SK-N-SH (cell line): ENCODE measurements around the gene COG2. TPM values are rescaled to one million over a fixed set of nuclear protein-coding genes. Genes with fewer than 3 reads are reported as not detected.

ENCODE experiments used
- CTCF ChIA-PET: fragments of 300-600, 350-600 bp; formaldehyde crosslinking; extraction: SDS; loops from one replicate; lab custom pipeline; 2021; lab: Yijun Ruan, JAX
- POLR2A ChIA-PET: fragments of 350-600 bp; sonication (Branson Sonifier 250); formaldehyde crosslinking; extraction: SDS; loops from one replicate; lab custom pipeline; 2020; ENCODE audit warnings: antibody characterized with exemption, inconsistent platforms; lab: Yijun Ruan, JAX
- DNase-seq: peaks from one replicate; pipeline ENCODE4 v3.0.0; 2012
- H2AFZ ChIP-seq: fragments of 200-600 bp; sonication (generic); 2 replicates; pipeline ENCODE4 v1.8.1; 2016; ENCODE audit warnings: antibody characterized with exemption, mild to moderate bottlenecking, low read depth
- H3F3A ChIP-seq: fragments of 200-600 bp; sonication (generic); replicated peaks from 2 replicates; pipeline ENCODE3; 2016; ENCODE audit warnings: antibody characterized with exemption, mild to moderate bottlenecking; ENCODE audit not compliant: insufficient read depth
- H3K27ac ChIP-seq, 2 experiments: fragments of 200-500 bp in 1 of 2; fragments of 200-600 bp in 1 of 2; sonication (Bioruptor generic) in 1 of 2; sonication (generic), shearing (Covaris generic) in 1 of 2; 2 replicates each; pipeline versions ENCODE4 v1.5.1 to v1.6.1; 2014 to 2016; ENCODE audit warnings: low read depth in 2 of 2, inconsistent platforms in 1 of 2, low read length in 1 of 2, mild to moderate bottlenecking in 1 of 2, mixed read lengths in 1 of 2
- H3K27me3 ChIP-seq: fragments of 200-600 bp; sonication (generic), shearing (Covaris generic); 2 replicates; pipeline ENCODE4 v1.6.1; 2016; ENCODE audit warnings: mixed run types; ENCODE audit not compliant: insufficient read depth
- H3K36me3 ChIP-seq, 2 experiments: fragments of 200-500 bp in 1 of 2; fragments of 200-600 bp in 1 of 2; sonication (Bioruptor generic) in 1 of 2; sonication (generic) in 1 of 2; replicated peaks in 1 of 2; 2 replicates each; pipeline versions ENCODE3 to v1.5.1; 2014 to 2016; ENCODE audit warnings: low read length in 1 of 2, mild to moderate bottlenecking in 1 of 2; ENCODE audit not compliant: insufficient read depth in 2 of 2, control insufficient read depth in 1 of 2
- H3K4me1 ChIP-seq, 2 experiments: fragments of 200-500 bp in 1 of 2; fragments of 200-600 bp in 1 of 2; sonication (Bioruptor generic) in 1 of 2; sonication (generic), shearing (Covaris generic) in 1 of 2; 2 replicates each; pipeline versions ENCODE4 v1.5.1 to v1.6.1; 2014 to 2016; ENCODE audit warnings: low read depth in 1 of 2, low read length in 1 of 2, mixed run types in 1 of 2; ENCODE audit not compliant: insufficient read depth in 2 of 2, control insufficient read depth in 1 of 2
- H3K4me2 ChIP-seq: fragments of 200-600 bp; sonication (generic), shearing (Covaris generic); 2 replicates; pipeline ENCODE4 v1.6.1; 2017; ENCODE audit warnings: mixed run types
- H3K4me3 ChIP-seq, 2 experiments: fragments of 200-500 bp in 1 of 2; fragments of 200-600 bp in 1 of 2; sonication (Bioruptor generic) in 1 of 2; sonication (generic), shearing (Covaris generic) in 1 of 2; 2 replicates each; pipeline versions ENCODE4 v1.5.1 to v1.8.1; 2014 to 2016; ENCODE audit warnings: low read depth in 2 of 2, inconsistent platforms in 1 of 2, low read length in 1 of 2, mild to moderate bottlenecking in 1 of 2, mixed read lengths in 1 of 2, moderate library complexity in 1 of 2
- H3K79me2 ChIP-seq: fragments of 200-600 bp; sonication (generic); 2 replicates; pipeline ENCODE4 v1.8.1; 2017; ENCODE audit warnings: mild to moderate bottlenecking; ENCODE audit not compliant: insufficient read depth
- H3K9ac ChIP-seq: fragments of 200-600 bp; sonication (generic); 2 replicates; pipeline ENCODE4 v1.6.1; 2017; ENCODE audit warnings: mixed run types
- H3K9me2 ChIP-seq: fragments of 200-600 bp; sonication (generic); 2 replicates; pipeline ENCODE4 v1.6.1; 2017; ENCODE audit warnings: mixed run types
- H3K9me3 ChIP-seq: fragments of 200-600 bp; sonication (generic); 2 replicates; pipeline ENCODE4 v1.6.1; 2017; ENCODE audit warnings: mixed run types, mild to moderate bottlenecking, moderate library complexity
- H4K20me1 ChIP-seq: fragments of 200-600 bp; sonication (generic); 2 replicates; pipeline ENCODE4 v1.6.1; 2017; ENCODE audit warnings: mild to moderate bottlenecking, mixed run types; ENCODE audit not compliant: insufficient read depth
- ELF1 ChIP-seq: IDR thresholded peaks from 2 replicates; pipeline ENCODE4 v1.4.0; 2012
- FOXJ3 ChIP-seq: sonication (generic); formaldehyde crosslinking; IDR thresholded peaks from 2 replicates; pipeline ENCODE4 v1.5.1; 2020; ENCODE audit warnings: mild to moderate bottlenecking, missing genetic modification reagents
- FOXM1 ChIP-seq: IDR thresholded peaks from 2 replicates; pipeline ENCODE4 v1.4.0; 2012; ENCODE audit warnings: low read depth, mild to moderate bottlenecking
- GABPA ChIP-seq: IDR thresholded peaks from 2 replicates; pipeline ENCODE4 v1.4.0; 2012; ENCODE audit warnings: low read depth, mild to moderate bottlenecking
- NFIC ChIP-seq: IDR thresholded peaks from 2 replicates; pipeline ENCODE4 v1.4.0; 2012; ENCODE audit warnings: borderline replicate concordance
- NRF1 ChIP-seq: IDR thresholded peaks from 2 replicates; pipeline ENCODE4 v1.6.1; 2012; ENCODE audit warnings: low read depth, mild to moderate bottlenecking, low read length
- PBX3 ChIP-seq: IDR thresholded peaks from 2 replicates; pipeline ENCODE4; 2012
- POLR2AphosphoS5 ChIP-seq: IDR thresholded peaks from 2 replicates; pipeline ENCODE4 v1.6.1; 2012; ENCODE audit warnings: low read depth, low read length
- RCOR1 ChIP-seq: fragments of 150-350 bp; IDR thresholded peaks from 2 replicates; pipeline ENCODE4 v1.6.1; 2017; ENCODE audit warnings: antibody characterized with exemption, low read length
- REST ChIP-seq: IDR thresholded peaks from 2 replicates; pipeline ENCODE4 v1.6.1; 2012; ENCODE audit warnings: mild to moderate bottlenecking, low read depth, low read length, moderate library complexity
- RXRA ChIP-seq: IDR thresholded peaks from 2 replicates; pipeline ENCODE4 v1.4.0; 2012; ENCODE audit warnings: low read depth, mild to moderate bottlenecking, borderline replicate concordance
- SIN3A ChIP-seq: IDR thresholded peaks from 2 replicates; pipeline ENCODE4 v1.6.1; 2012; ENCODE audit warnings: low read depth, mild to moderate bottlenecking, low read length, moderate library complexity, borderline replicate concordance
- TAF1 ChIP-seq: IDR thresholded peaks from 2 replicates; pipeline ENCODE4 v1.6.1; 2012; ENCODE audit warnings: low read depth, mild to moderate bottlenecking, low read length, moderate library complexity, borderline replicate concordance
- TCF12 ChIP-seq: IDR thresholded peaks from 2 replicates; pipeline ENCODE4 v1.4.0; 2012
- WGBS: methylation state at CpG from one replicate; pipeline ENCODE4 v1.1.6; 2017; ENCODE audit warnings: low lambda C conversion rate; 5-methylcytosine and 5-hydroxymethylcytosine counted together
- polyA plus RNA-seq, 3 experiments: library from polyadenylated mRNA; depleted of rRNA; stranded (reverse); fragments of >200 nt; gene quantifications; 2 replicates each; pipeline ENCODE4 v1.2.3, GENCODE V29; 2012
- TF ChIP-seq, protein P1 (sequence below): fragments of 150-350 bp; IDR thresholded peaks from 2 replicates; pipeline ENCODE4 v1.6.1; 2017; ENCODE audit warnings: antibody characterized with exemption, low read length, low read depth, borderline replicate concordance
- TF ChIP-seq, protein P2 (sequence below): IDR thresholded peaks from 2 replicates; pipeline ENCODE4 v1.4.0; 2012; ENCODE audit warnings: low read depth, borderline replicate concordance

The COG2 gene
- polyA plus RNA-seq, 1 of the 3 experiments (the other 2 are of a cell fraction), result 11.0 TPM

DNA sequence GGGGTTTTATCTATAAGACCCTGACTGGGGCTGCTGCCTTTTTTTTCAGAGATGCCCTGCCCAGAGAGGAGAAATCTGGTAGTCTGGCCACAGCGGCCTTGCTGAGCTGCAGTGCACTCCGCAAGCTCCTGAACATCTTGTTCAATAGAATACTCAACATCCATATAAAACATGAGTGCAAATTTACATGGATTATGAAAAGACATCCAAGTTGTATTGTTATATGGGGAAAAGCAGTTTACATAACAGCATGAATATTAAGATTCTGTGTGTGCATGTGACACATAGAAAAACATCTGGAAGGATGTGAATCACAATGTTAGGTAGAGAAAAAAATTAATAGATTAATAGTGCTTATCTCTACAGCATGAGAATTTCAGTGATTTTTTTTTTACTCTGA is 16.4 kb downstream of the COG2 start:
- WGBS, result 100% methylated on average over 2 of the region's 2 CpGs
- CTCF ChIA-PET, result interaction anchor here (0.7 kb wide), 1 partner anchor 16 kb away, joined by 3 read pairs; no protein-coding TSS in a partner anchor

GRCh38 chr1:230661976-230662375 is 19.7 kb downstream of the COG2 start:
- Histone ChIP-seq H3K9me2 (no peaks in the 10 kb centered on the region), H2AFZ (no peak overlapping the region), H3K27me3 (no peaks in the 10 kb centered on the region), H4K20me1 (no peaks in the 10 kb centered on the region), H3K4me1 (no peaks in the 10 kb centered on the region), H3K9me3 (no peaks in the 10 kb centered on the region), H3K36me3 (peaks cover 37 to 80% of the 10 kb centered on the region in 2 experiments), H3K4me3 (no peak overlapping the region), H3K4me2 (no peak overlapping the region), H3F3A (no peaks in the 10 kb centered on the region), H3K79me2 (no peaks in the 10 kb centered on the region; the same call in 1 of the 2 replicates), H3K27ac (no peak overlapping the region), H3K9ac (no peak overlapping the region)
- ChIA-PET CTCF (no interaction called here), POLR2A (no interaction called here)
- WGBS, result 94% methylated on average over 4 of the region's 4 CpGs
- no peak for DNase-seq
- TF ChIP-seq PBX3 (no peak), GABPA (no peak), FOXJ3 (CRISPR knock-in tag) (no peak), POLR2AphosphoS5 (no peak), TAF1 (no peak), SIN3A (no peak), FOXM1 (no peak)

More for the DNA sequence above, 16.4 kb downstream of the COG2 start:
- no peak overlapping the region for H3K9ac ChIP-seq
- no peak overlapping the region for H3K4me2 ChIP-seq
- no peak for TF ChIP-seq GABPA
- TF ChIP-seq RCOR1, result no peak
- no peak for TF ChIP-seq NFIC
- no peak for TF ChIP-seq FOXM1
- no peak for TF ChIP-seq RXRA
- TF ChIP-seq TCF12, result no peak
- TF ChIP-seq, all 33 proteins: peak for 0
- no peaks in the 10 kb centered on the region for H3K9me3 ChIP-seq
- POLR2A ChIA-PET, result no interaction called here
- peaks cover 20 to 51% of the 10 kb centered on the region in 2 experiments for H3K36me3 ChIP-seq
- DNase-seq, result no peak
- no peak overlapping the region for H3K4me3 ChIP-seq
- H2AFZ ChIP-seq, result no peak overlapping the region
- peaks cover 31% of the 10 kb centered on the region; the same call in 1 of the 2 replicates for H3K79me2 ChIP-seq
- H3K27me3 ChIP-seq, result no peaks in the 10 kb centered on the region
- H3K9me2 ChIP-seq, result no peaks in the 10 kb centered on the region
- H3K4me1 ChIP-seq, result no peaks in the 10 kb centered on the region
- H4K20me1 ChIP-seq, result no peaks in the 10 kb centered on the region
- no peak overlapping the region for H3K27ac ChIP-seq
- no peaks in the 10 kb centered on the region for H3F3A ChIP-seq

DNA sequence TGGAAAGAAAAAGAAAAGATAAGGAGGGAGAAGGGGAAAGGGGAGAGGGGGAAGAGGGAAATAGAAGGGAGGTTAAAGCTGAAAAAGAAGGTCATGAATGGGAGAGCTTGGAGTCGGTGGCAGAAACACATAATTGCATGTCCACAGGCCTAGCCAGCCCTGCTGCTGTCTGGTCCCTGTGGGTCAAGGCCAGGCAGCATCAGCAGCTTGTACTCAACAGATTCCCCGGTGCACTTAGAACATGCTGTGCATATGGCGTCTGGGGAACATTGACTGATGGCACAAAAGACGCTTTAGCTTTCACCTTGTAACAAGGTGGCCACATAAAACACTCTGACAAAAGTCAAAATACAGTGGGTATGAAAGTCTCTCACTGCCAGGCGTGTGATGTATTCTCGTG is 25.9 kb downstream of the COG2 start:
- POLR2A ChIA-PET, result no interaction called here
- no peak overlapping the region for H3K9ac ChIP-seq
- DNase-seq, result no peak
- no peak overlapping the region for H2AFZ ChIP-seq
- no peak overlapping the region for H3K27ac ChIP-seq
- no peak overlapping the region for H3K4me2 ChIP-seq
- H4K20me1 ChIP-seq, result no peaks in the 10 kb centered on the region
- H3K4me3 ChIP-seq, result no peak overlapping the region
- peaks cover 47 to 86% of the 10 kb centered on the region in 2 experiments for H3K36me3 ChIP-seq
- no peaks in the 10 kb centered on the region for H3K9me2 ChIP-seq
- no peaks in the 10 kb centered on the region for H3K79me2 ChIP-seq
- no peaks in the 10 kb centered on the region for H3K9me3 ChIP-seq
- H3K27me3 ChIP-seq, result no peaks in the 10 kb centered on the region
- 96% methylated on average over 6 of the region's 6 CpGs for WGBS
- no peaks in the 10 kb centered on the region for H3K4me1 ChIP-seq
- no peaks in the 10 kb centered on the region for H3F3A ChIP-seq
- CTCF ChIA-PET, result interaction anchor here (0.9 to 1.7 kb wide), 3 partner anchors 11 to 104 kb away, joined by 3 to 5 read pairs (median 3); no protein-coding TSS in a partner anchor
- TF ChIP-seq, protein P1, sequence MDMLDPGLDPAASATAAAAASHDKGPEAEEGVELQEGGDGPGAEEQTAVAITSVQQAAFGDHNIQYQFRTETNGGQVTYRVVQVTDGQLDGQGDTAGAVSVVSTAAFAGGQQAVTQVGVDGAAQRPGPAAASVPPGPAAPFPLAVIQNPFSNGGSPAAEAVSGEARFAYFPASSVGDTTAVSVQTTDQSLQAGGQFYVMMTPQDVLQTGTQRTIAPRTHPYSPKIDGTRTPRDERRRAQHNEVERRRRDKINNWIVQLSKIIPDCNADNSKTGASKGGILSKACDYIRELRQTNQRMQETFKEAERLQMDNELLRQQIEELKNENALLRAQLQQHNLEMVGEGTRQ, result no peak
- TF ChIP-seq REST (no peak), FOXM1 (no peak), NRF1 (no peak), ELF1 (no peak)
- TF ChIP-seq, protein P2, sequence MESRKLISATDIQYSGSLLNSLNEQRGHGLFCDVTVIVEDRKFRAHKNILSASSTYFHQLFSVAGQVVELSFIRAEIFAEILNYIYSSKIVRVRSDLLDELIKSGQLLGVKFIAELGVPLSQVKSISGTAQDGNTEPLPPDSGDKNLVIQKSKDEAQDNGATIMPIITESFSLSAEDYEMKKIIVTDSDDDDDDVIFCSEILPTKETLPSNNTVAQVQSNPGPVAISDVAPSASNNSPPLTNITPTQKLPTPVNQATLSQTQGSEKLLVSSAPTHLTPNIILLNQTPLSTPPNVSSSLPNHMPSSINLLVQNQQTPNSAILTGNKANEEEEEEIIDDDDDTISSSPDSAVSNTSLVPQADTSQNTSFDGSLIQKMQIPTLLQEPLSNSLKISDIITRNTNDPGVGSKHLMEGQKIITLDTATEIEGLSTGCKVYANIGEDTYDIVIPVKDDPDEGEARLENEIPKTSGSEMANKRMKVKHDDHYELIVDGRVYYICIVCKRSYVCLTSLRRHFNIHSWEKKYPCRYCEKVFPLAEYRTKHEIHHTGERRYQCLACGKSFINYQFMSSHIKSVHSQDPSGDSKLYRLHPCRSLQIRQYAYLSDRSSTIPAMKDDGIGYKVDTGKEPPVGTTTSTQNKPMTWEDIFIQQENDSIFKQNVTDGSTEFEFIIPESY, result no peak
